GM19099 (cell line): ENCODE measurements around the gene APIP.

Experiments
- POLR2A ChIP-seq: IDR thresholded peaks from 3 replicates; pipeline ENCODE4 v1.6.1; 2011; ENCODE audit warnings: low read depth; ENCODE audit not compliant: insufficient read length; ENCODE audit errors: extremely low read depth

Gene APIP

DNA sequence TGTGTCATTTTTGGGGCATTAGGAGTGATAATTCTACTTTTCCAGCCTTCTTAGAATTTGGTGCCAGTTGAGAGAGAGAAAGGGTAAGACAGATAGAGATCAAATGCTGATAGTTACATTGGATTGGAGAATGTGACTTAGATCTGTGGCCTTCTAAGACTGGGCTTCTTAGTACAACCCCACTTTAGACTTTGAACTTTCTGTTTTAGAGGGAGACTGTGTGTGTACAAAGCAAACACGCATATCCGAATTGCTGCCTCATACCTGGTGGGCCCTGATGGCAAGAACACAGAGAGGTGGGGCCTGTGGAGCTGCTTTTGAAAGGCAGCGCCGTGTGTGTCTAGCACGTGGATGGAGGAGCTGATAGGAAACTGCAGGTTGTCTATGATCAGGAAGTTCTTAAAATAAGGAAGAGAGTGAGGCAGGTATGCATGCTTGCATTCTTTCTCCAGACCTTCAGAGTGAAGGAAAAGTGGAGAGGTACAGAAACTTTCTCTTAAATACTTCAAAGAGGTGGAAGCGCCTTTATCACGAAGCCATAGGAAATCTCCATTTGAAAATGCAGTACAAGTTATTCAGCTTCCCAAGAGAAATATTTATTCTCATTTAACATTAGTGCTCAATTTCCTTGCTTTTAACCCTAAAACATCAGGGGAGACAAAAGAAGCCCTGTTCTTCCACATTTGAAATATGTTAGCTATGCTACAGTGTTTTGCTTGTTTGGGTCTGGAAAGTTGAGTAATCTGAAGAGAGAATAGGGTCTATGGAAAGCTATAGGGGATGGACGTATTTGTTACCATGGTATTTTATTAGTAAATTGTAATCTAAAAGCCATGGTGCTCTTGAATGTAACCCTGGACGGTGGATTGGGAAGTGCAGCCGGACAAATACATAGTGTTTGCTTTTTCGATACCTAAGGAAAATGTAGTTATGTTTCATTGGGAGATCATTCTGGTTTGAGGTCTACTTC lies 13.9 kb upstream of the APIP start:
- TF ChIP-seq POLR2A: no peak

DNA sequence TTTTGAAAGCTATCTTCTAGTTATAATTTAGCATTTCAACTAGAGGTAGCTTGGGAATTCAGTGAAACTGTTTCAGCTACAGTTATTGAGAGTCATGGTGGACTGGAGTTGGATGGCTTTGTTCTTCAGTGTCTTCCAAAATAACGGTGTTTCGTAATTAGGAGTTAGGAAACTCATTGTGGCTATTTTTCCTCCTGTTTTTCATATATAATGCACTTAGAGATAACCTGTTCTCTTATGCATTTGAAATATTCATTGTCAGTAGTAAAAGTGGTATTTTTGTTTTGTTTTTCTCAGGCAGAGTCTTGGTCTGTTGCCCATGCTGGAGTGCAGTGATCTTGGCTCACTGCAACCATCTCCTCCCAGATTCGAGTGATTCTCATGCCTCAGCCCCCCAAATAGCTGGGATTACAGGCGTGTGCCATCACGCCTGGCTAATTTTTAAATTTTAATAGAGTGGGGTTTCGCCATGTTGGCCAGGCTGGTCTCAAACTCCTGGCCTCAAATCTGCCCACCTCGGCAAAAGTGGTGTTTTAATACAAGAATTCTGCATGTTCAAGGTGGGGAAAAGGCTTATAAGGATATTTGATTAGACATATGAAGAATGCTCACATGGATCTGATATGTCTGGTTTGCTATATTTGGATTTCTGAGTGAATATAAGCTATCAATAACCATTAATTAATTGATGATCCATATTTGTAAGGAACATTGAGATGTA lies 12.9 kb upstream of the APIP start:
- TF ChIP-seq POLR2A: no peak

DNA sequence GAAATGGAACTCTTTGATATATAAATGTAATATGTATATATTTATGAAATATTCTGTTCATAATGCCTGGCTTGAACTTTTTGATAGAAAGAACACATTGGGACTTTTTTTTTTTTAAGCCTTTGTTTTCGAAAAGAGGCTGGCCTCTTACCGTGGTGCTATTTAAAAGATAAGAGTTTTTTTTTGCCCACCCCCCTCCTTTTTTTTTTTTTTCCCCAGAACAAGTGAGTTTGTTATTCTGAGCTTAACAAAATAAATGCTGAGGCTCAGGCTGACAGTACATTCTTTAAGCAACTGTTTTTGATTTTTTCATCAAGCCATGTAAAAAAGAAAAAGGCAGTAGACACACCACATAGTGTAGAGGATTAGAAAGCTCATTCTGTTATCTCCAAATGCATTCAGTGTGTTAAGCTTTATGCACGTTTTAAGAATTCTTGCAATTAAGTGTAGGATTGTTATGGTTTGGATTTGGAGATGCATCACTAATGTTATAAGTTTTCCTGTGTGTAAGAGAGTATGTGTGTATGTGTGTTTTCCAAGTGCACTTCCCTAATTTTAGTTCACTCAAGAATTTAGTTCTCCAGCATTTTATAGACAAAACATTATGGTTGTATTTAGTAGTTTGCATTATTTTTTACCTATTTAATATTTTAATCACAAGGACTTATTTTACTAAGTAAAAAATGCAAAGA lies 12.2 kb upstream of the APIP start:
- TF ChIP-seq POLR2A: no peak

DNA sequence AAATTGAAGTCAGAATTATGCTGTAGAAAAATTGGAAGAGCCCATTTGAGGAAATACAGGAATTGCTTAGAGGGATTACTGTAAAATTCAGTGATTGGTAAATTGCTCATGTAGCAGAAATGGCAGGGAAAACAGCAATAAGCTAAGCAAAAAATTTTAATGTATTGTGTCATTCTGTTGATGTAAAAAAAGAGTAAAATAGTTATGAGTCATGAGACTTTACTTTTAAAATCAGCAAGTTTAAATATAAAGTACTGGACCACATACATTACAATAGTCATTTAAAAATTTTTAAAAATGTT lies 10.6 kb upstream of the APIP start:
- no peak for TF ChIP-seq POLR2A

DNA sequence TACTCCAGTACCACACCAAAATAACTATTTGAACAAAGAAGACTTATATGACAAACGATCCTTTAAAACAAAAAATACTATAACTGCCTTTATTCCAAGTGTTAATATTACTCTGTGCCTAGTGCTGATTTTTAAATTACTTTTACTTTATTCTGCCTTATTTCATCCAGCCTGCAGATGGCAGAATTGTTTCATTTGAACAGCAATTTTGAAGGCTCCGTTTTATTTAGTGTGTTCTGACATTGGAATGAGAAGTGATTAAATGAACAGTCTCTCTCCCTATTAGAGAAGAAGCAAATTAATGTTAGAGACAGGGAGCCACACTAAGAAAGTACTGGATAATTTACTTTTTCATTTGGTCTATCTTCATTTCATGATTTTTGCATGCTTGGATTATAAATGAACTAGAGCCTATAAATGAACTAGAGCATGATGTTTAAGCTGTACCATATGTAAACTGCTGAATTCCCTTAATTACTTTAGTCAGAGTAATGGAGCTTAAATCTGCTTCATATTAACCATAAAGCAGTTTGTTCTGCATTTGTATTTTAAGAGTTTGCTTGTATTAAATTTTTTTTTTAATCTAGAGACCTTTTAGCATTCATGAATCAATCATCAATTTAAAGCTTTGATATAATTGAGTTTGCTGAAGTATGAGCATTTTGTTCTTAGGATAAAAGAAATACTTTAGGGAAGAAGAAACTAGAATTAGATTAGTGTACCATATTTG lies 10.1 kb upstream of the APIP start:
- no peak for TF ChIP-seq POLR2A

DNA sequence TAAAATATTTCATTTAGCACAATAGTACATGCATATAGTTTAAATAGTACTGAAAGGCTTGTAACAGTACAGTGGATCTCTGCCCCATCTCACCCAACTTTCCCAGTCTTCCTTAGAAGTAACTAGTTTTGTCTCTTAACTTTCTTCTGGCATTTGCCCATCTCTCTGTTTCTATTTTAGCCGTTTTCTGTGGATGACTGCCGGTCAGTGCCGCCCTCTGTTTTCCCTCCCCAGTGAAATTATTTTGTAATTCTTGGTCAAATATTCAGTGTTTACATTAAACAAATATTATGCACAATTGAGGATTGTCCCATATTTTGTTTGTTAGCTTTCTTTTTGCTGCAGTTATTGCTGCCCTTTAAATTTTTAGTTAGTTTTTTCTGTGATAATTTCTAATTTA lies 8.5 kb upstream of the APIP start:
- TF ChIP-seq POLR2A: no peak

DNA sequence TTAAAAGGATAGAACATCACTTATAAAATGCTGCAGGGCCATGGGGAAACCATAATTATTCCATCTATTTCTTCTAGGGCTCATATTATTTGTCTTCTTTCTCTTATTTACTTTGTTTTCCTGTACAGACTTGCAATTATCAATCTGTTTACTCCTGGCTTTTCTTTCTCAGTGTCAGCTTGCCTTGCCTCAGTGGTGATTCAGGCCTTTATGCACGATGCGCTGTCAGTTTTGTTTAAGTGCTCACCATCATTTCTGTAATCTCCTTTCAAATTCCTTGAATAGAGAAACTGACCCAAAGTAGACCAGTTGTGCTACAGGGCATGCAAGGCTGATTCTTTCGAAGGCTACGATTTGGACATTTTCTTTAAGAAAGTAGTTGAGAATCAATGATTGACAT lies 5.0 kb upstream of the APIP start:
- no peak for TF ChIP-seq POLR2A

DNA sequence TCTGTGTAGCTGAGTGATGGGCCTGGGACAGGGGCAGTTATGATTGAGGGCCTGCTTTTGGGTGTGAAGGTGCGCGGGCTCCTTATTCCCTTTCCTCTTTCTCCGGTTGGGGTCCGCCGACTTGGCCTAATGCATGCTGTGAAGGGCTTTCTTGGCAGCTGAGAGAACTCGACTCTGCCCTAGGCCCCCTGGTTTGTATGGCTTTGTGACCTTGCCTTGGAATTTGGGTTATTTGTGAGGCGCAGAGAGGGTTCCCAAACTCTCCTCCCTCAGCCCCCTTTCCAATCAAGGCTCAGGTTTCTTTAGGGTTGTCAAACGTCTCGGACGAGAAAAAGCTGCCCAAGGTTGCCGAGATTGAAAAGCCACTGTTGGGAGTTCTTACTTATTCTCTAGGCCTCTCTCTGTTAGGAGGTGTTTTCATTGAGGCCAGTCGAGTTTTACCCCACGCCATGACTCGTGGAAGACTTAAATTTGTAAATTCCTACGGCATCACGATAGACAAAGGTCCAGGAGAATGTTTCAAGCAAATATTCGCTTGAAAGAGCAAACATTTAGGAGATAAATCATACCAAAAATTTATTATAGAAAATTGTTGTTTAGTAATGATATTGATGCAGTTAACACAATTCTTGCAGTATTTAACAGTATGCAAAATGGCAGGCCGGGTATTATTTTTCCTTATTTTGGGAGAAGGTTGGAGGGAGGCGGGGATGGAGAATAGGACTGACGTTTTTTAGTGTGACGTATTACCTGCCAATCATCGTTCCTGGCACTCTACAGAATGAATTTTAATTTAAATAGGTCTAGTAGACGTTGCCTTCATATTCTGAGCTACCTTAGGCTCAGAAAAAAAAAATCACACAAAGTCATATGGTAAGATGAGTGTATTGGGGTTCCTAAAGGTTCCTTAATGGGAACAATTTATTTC lies 928 bp upstream of the APIP start:
- no peak for TF ChIP-seq POLR2A

DNA sequence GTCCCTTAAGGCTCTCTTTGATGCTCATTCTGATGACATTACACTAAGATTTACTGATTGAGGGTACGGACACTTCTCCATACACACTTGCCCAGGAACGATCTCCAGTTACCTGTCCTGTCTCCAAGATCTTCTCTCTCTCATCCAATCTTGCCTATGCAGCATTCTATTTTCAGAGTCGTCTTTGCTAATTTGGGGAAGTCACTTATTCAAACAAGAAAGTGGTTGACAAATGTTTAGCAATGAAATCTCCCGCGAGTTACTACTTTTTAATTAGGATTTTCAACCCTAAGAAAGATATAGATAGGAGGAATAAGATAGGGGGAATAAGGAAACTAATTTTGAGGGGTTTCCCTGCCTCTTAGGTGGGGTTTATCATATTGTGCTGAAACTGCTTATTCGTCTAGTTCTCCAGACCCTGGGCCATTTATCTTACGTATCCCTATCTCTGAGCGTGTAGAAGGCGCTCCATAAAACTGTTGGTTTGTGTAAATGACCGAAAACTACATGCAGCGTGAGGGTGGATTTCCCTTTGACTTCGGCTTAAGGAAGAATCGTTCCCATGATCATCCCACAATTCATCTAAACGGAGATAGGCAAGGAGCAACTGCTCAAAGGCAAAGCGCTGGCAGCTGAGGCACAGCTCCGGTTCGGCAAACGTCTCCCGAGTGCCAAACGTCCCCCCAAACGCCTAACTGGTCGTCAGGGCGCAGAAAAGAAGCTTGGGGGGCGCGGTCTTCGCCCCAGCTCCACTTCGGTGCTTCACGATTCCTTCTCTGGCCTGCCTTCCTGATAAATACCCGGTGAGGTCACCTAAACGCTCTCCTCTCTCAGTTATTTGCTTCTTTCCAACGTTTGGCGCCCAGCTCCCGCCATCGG lies 804 bp downstream of the APIP start:
- TF ChIP-seq POLR2A: no peak

DNA sequence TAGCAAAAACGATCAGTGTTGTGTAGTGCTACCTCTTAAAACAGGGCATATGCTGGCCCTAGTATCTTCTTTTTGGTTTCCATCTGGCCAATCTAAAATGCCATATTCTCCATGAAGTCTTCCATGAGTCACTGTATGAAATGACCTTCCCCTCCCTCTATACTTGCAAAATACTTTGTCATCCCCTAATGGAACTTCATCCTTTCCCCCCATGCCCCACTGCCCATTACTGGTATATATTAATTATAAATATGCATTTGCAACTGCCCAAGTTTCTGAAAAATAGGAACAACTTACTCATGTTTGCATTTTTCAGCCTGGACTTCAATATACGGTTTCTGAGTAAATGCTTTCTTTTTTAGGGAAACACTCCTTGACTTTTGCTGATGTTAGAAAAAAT lies 4.5 kb downstream of the APIP start:
- no peak for TF ChIP-seq POLR2A

DNA sequence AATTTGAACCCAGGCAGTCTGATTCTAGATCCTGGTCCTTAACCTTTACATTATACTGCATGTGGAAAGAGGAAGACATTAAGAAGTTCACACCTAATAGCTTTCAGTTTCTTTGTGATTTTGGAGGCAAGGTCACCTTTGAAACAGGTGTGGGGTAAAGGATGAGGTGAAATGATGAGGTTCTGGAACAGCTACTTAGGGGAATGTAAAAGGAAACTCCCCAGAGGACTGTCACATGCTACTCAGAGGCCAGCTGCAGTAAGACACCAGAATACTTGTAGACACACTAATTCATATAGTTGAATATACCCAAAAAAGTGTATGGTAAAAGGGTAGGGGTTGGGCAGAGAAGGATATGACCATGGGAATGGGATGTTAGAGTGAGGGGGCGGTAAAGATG lies 5.4 kb downstream of the APIP start:
- TF ChIP-seq POLR2A: no peak

DNA sequence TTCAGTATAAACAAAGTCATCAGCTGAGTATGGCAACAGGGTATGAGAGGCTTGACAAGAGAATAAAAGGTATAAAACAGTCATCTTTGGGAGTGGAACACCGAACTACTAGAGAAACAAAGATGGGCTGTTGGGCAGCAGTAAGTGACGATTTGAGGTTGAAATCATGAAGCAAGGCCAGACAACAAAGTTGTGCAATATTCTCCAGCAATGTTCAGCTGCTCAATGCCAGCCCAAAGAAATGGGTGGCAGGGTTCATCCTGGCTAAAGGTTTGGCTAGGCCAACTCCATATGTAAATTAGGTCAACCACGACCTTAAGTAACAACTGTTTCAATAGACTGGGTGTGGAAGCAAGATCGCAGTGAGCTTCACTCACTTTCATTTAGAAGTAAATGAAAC lies 6.2 kb downstream of the APIP start:
- no peak for TF ChIP-seq POLR2A

DNA sequence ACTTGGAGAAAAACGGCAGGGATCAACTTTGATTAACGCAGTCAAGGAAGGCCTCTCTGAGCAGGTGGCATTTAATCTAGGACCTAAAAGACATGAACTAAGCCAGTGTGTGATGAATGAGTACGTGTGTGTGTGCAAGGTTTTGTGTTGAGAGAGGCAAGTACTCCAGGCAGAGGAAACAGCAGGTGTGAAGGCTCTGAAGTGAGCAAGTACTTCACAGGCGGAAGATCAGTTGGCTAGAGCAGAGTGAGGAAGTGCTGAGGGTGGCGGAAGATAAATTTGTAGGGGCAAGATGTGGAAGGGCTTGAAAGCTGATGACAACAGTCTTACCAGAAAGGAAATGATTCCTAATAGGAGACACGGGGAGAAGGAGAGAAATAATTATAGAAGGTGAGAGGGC lies 6.8 kb downstream of the APIP start:
- TF ChIP-seq POLR2A: no peak
